ENCODE data around the gene PPA2. TPM values are rescaled to one million over a fixed set of nuclear protein-coding genes. Genes with fewer than 3 reads are reported as not detected.

The PPA2 gene
- total RNA-seq, 2 donors from 2014 or later, result 57.4 to 279 TPM

DNA sequence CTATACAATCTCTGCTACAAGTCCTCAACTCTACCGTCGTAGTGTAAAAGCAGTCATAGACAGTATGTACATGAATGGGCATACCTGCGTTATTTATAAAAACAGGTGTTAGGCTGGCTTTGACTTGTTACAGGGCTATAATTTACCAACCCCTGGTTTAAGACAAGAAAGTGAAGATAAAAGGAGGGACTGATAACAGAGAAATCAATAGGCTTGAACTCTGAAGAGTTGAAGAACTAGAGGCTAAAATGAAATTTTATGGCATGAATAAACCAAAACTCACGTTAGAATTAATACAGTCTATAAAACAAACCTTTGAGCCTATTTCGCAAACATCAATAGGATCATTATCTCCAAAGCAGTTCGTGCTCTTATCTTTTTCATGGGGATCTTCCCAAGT lies 36.2 kb downstream of the PPA2 start:
- no peaks in the 10 kb centered on the region for H3K4me1 ChIP-seq
- 71 to 75% methylated on average over 6 of the region's 6 CpGs for WGBS, 2 donors
- no peaks in the 10 kb centered on the region for H3K9me3 ChIP-seq
- ATAC-seq (no peak), DNase-seq (no peak)
- H3K36me3 ChIP-seq (replicated peaks in 1 of 2; ENCODE audit: insufficient read depth in 1 of 2, low read depth in 2 of 2), result peaks cover 0 to 5% of the 10 kb centered on the region in 2 donors
- H3K4me3 ChIP-seq, result no peak overlapping the region
- no peaks in the 10 kb centered on the region for H3K27me3 ChIP-seq
- TF ChIP-seq, protein P1, sequence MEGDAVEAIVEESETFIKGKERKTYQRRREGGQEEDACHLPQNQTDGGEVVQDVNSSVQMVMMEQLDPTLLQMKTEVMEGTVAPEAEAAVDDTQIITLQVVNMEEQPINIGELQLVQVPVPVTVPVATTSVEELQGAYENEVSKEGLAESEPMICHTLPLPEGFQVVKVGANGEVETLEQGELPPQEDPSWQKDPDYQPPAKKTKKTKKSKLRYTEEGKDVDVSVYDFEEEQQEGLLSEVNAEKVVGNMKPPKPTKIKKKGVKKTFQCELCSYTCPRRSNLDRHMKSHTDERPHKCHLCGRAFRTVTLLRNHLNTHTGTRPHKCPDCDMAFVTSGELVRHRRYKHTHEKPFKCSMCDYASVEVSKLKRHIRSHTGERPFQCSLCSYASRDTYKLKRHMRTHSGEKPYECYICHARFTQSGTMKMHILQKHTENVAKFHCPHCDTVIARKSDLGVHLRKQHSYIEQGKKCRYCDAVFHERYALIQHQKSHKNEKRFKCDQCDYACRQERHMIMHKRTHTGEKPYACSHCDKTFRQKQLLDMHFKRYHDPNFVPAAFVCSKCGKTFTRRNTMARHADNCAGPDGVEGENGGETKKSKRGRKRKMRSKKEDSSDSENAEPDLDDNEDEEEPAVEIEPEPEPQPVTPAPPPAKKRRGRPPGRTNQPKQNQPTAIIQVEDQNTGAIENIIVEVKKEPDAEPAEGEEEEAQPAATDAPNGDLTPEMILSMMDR (IDR thresholded peaks at IDR 0.05), result no peak
- no peak for TF ChIP-seq POLR2A (IDR thresholded peaks at IDR 0.05)
- H3K27ac ChIP-seq, result no peak overlapping the region
- intact Hi-C loops (cut with DNase I), result no loop called here

DNA sequence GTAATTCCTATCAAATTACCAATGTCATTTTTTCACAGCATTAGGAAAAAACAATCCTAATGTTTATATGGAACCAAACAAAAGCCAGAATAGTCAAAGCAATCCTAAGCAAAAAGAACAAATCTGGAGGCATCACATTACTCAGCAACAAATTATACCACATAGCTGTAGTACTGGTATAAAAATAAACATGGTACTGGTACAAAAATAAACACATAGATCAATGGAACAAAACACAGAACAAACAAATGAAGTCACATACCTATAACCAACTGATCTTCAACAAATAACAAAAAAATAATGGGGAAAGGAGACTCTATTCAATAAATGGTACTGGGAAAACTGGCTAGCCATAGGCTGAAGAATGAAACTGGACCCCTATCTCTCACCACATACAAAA lies 37.4 kb downstream of the PPA2 start:
- TF ChIP-seq, protein P1 (IDR thresholded peaks at IDR 0.05), result no peak
- TF ChIP-seq POLR2A (IDR thresholded peaks at IDR 0.05), result no peak
- H3K4me3 ChIP-seq, result no peak overlapping the region
- no peak overlapping the region for H3K27ac ChIP-seq
- no peaks in the 10 kb centered on the region for H3K27me3 ChIP-seq
- no peak for ATAC-seq
- no peaks in the 10 kb centered on the region for H3K9me3 ChIP-seq
- H3K4me1 ChIP-seq, result no peaks in the 10 kb centered on the region
- no peak for DNase-seq
- H3K36me3 ChIP-seq (replicated peaks in 1 of 2; ENCODE audit: insufficient read depth in 1 of 2, low read depth in 2 of 2), result peaks cover 0 to 5% of the 10 kb centered on the region in 2 donors
- intact Hi-C loops (cut with DNase I), result no loop called here

DNA sequence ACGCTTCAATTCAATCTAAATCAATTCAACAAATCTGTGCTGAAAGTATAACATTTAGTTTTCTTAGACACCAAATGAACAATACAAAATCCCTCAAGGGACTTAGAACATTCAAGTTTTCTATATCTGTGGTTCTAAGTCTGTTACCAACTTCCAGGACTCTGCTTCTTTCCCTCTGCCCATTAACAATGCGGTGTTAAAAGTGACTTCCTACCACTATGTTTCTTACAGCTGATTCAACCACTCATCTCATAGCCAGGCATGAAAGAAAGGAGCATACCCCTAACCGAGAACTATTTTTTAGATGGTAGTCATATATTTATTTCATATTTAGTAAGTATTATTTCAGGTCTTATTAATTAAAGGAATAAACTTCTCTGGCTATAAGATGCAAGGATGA lies 38.9 kb downstream of the PPA2 start:
- no peaks in the 10 kb centered on the region for H3K4me1 ChIP-seq
- 95 to 96% methylated on average over 3 of the region's 3 CpGs for WGBS, 2 donors
- H3K27me3 ChIP-seq, result no peaks in the 10 kb centered on the region
- TF ChIP-seq, protein P1 (IDR thresholded peaks at IDR 0.05), result no peak
- no peak for TF ChIP-seq POLR2A (IDR thresholded peaks at IDR 0.05)
- H3K27ac ChIP-seq, result no peak overlapping the region
- ATAC-seq (no peak), DNase-seq (no peak)
- no peak overlapping the region for H3K4me3 ChIP-seq
- H3K36me3 ChIP-seq (replicated peaks in 1 of 2; ENCODE audit: insufficient read depth in 1 of 2, low read depth in 2 of 2), result peaks cover 0 to 5% of the 10 kb centered on the region in 2 donors
- no peaks in the 10 kb centered on the region for H3K9me3 ChIP-seq
- intact Hi-C loops (cut with DNase I), result no loop called here

DNA sequence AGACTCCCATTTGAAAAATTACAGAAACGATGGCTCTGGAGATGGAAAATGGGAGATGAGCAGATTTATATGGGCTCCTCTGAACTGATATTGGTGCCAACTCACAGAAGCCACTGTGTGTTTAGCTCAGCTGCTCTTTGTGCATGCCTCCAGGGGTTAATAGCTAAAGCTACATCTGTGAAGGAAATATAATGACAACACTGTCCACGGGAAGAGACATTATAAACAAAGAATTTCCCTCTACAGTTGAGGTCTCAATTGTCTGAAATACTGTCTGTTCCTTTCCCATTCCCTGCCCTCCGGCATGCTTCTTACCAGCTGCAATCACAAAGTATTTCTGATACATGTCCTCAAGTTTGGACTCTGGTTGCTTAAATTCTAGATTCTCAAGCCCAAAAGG lies 40.4 kb downstream of the PPA2 start:
- Histone ChIP-seq H3K4me3 (no peak overlapping the region), H3K27me3 (no peaks in the 10 kb centered on the region), H3K27ac (no peak overlapping the region), H3K9me3 (no peaks in the 10 kb centered on the region), H3K4me1 (no peaks in the 10 kb centered on the region), H3K36me3 (replicated peaks in 1 of 2; ENCODE audit: insufficient read depth in 1 of 2, low read depth in 2 of 2) (peaks cover 0 to 5% of the 10 kb centered on the region in 2 donors)
- DNase-seq (no peak), ATAC-seq (no peak)
- 84 to 85% methylated on average over 3 of the region's 3 CpGs for WGBS, 2 donors
- intact Hi-C loops (cut with DNase I), result no loop called here
- TF ChIP-seq, protein P1 (IDR thresholded peaks at IDR 0.05), result no peak
- TF ChIP-seq POLR2A (IDR thresholded peaks at IDR 0.05), result no peak

DNA sequence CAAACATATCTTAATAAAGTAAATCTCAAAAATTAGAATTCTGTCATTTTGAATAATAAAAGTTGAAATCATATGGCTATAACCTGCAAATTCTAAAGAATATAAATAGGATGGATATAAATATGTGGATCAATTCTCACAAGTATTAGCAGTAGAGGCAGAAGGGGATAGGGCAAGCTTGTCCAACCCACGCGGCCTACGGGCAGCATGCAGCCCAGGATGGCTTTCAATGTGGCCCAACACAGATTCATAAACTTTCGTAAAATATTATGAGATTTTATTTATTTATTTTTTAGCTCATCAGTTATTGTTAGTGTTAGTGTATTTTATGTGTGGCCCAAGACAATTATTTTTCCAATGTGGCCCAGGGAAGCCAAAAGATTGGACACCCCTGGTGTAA lies 41.4 kb downstream of the PPA2 start:
- intact Hi-C loops (cut with DNase I), result no loop called here
- Histone ChIP-seq H3K27me3 (no peaks in the 10 kb centered on the region), H3K27ac (no peak overlapping the region), H3K36me3 (replicated peaks in 1 of 2; ENCODE audit: insufficient read depth in 1 of 2, low read depth in 2 of 2) (peaks cover 0 to 7% of the 10 kb centered on the region in 2 donors), H3K9me3 (no peaks in the 10 kb centered on the region), H3K4me3 (no peak overlapping the region), H3K4me1 (no peaks in the 10 kb centered on the region)
- 98 to 99% methylated on average over 4 of the region's 4 CpGs for WGBS, 2 donors
- DNase-seq, result no peak
- TF ChIP-seq POLR2A (IDR thresholded peaks at IDR 0.05), result no peak
- TF ChIP-seq, protein P1 (IDR thresholded peaks at IDR 0.05), result no peak
- ATAC-seq, result no peak
